Activated T-helper 1 cell treated with anti-CD3 and anti-CD28 coated beads, Interleukin-12 subunit alpha, Interleukin-12 subunit beta, Interleukin-2, Interleukin-4 antibody, amounts not matched to agents 30 ng/mL and 10 ng/mL and 1 ng/mL, durations not matched to agents 14 hours and 24 hours and 36 hours (primary cell): ENCODE results near the gene LRRC25. TPM values are rescaled to one million over a fixed set of nuclear protein-coding genes. Genes with fewer than 3 reads are reported as not detected.

Experiments
- DNase-seq: peaks from one replicate; pipeline ENCODE4 v3.0.0; 2021; ENCODE audit warnings: low spot score
- H3K27ac Mint-ChIP-seq: one replicate; pipeline ENCODE4 v1.8.0; 2021; ENCODE audit warnings: mild to moderate bottlenecking, mixed read lengths
- H3K27me3 Mint-ChIP-seq: one replicate; pipeline ENCODE4 v1.8.0; 2022; ENCODE audit warnings: mild to moderate bottlenecking, moderate library complexity, mixed read lengths; ENCODE audit not compliant: insufficient read depth
- H3K36me3 Mint-ChIP-seq: one replicate; pipeline ENCODE4 v1.8.0; 2021; ENCODE audit warnings: low read depth, mixed read lengths
- H3K4me1 Mint-ChIP-seq: one replicate; pipeline ENCODE4 v1.8.0; 2021; ENCODE audit warnings: low read depth, mixed read lengths
- H3K4me3 Mint-ChIP-seq: one replicate; pipeline ENCODE4 v1.8.0; 2021; ENCODE audit warnings: mild to moderate bottlenecking, moderate library complexity, mixed read lengths
- H3K9me3 Mint-ChIP-seq: one replicate; pipeline ENCODE4 v1.8.0; 2021; ENCODE audit warnings: mixed read lengths
- intact Hi-C: fragments of 100-400 bp; cut with micrococcal nuclease; formaldehyde crosslinking; loops from one replicate; pipeline ENCODE4 v1.15.1; 2024
- total RNA-seq: library from RNA; stranded (reverse); gene quantifications from 2 replicates; pipeline ENCODE4 v1.2.3, GENCODE V29; 2022

The LRRC25 gene
- total RNA-seq, 1 donor from 2014 or later: not detected

DNA sequence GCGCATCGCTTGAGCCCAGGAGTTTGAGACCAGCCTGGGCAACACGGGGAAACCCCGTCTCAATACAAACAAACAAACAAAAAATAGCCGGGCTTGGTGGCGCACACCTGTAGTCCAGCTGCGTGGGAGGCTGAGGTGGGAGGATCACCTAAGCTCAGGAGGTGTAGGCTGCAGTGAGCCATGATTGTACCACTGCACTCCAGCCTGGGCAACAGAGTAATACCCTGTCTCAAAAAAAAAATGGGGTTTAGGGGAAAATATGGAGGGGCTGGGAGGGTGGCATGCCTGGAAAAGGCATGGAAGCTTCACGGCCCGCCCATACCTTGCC lies 42.5 kb upstream of the LRRC25 start:
- H3K27me3 Mint-ChIP-seq: peaks cover 2% of the 10 kb centered on the region
- intact Hi-C loops: no loop called here
- peak overlapping the region; percentile 37 for H3K4me3 Mint-ChIP-seq
- H3K36me3 Mint-ChIP-seq: peaks cover 19% of the 10 kb centered on the region
- H3K27ac Mint-ChIP-seq: no peak overlapping the region
- peaks cover 5% of the 10 kb centered on the region for H3K9me3 Mint-ChIP-seq
- no peak for DNase-seq
- H3K4me1 Mint-ChIP-seq: peaks cover 23% of the 10 kb centered on the region

GRCh38 chr19:18439025-18439909 lies 41.8 kb upstream of the LRRC25 start:
- no peak overlapping the region for H3K27ac Mint-ChIP-seq
- DNase-seq: no peak
- peaks cover 23% of the 10 kb centered on the region for H3K4me1 Mint-ChIP-seq
- peaks cover 2% of the 10 kb centered on the region for H3K27me3 Mint-ChIP-seq
- H3K36me3 Mint-ChIP-seq: peaks cover 19% of the 10 kb centered on the region
- peaks cover 5% of the 10 kb centered on the region for H3K9me3 Mint-ChIP-seq
- intact Hi-C loops: no loop called here
- peak overlapping the region; percentile 37 for H3K4me3 Mint-ChIP-seq

- H3K36me3 Mint-ChIP-seq: peaks cover 14% of the 10 kb centered on the region
- intact Hi-C loops: no loop called here
- H3K9me3 Mint-ChIP-seq: peaks cover 5% of the 10 kb centered on the region
- peak overlapping the region; percentile 15 for H3K4me3 Mint-ChIP-seq
- H3K27ac Mint-ChIP-seq: no peak overlapping the region
- DNase-seq: no peak
- peaks cover 2% of the 10 kb centered on the region for H3K27me3 Mint-ChIP-seq
- peaks cover 23% of the 10 kb centered on the region for H3K4me1 Mint-ChIP-seq
These were observed 41.1 kb upstream of the LRRC25 start for GRCh38 chr19:18438331-18439024.

- H3K36me3 Mint-ChIP-seq: peaks cover 10% of the 10 kb centered on the region
- intact Hi-C loops: no loop called here
- H3K27me3 Mint-ChIP-seq: peaks cover 2% of the 10 kb centered on the region
- DNase-seq: no peak
- peaks cover 20% of the 10 kb centered on the region for H3K4me1 Mint-ChIP-seq
- no peak within 1 kb of the TSS for H3K27ac Mint-ChIP-seq
- peaks cover 5% of the 10 kb centered on the region for H3K9me3 Mint-ChIP-seq
- peak within 1 kb of the TSS; percentile 68 for H3K4me3 Mint-ChIP-seq
These were observed 40.3 kb upstream of the LRRC25 start, which contains the start of gene ISYNA1 for GRCh38 chr19:18437491-18438330. Gene ISYNA1, minus strand, starts transcription at chr19:18438133. Its CDS starts 154 bp downstream, at chr19:18437979.

- Mint-ChIP-seq H3K36me3 (peaks cover 5% of the 10 kb centered on the region), H3K9me3 (no peaks in the 10 kb centered on the region), H3K4me1 (peaks cover 12% of the 10 kb centered on the region), H3K4me3 (peak overlapping the region; percentile 70), H3K27ac (no peak overlapping the region), H3K27me3 (peaks cover 2% of the 10 kb centered on the region)
- intact Hi-C loops: no loop called here
- peak; percentile 57 for DNase-seq
These were observed 39.5 kb upstream of the LRRC25 start for GRCh38 chr19:18436671-18437490.

DNA sequence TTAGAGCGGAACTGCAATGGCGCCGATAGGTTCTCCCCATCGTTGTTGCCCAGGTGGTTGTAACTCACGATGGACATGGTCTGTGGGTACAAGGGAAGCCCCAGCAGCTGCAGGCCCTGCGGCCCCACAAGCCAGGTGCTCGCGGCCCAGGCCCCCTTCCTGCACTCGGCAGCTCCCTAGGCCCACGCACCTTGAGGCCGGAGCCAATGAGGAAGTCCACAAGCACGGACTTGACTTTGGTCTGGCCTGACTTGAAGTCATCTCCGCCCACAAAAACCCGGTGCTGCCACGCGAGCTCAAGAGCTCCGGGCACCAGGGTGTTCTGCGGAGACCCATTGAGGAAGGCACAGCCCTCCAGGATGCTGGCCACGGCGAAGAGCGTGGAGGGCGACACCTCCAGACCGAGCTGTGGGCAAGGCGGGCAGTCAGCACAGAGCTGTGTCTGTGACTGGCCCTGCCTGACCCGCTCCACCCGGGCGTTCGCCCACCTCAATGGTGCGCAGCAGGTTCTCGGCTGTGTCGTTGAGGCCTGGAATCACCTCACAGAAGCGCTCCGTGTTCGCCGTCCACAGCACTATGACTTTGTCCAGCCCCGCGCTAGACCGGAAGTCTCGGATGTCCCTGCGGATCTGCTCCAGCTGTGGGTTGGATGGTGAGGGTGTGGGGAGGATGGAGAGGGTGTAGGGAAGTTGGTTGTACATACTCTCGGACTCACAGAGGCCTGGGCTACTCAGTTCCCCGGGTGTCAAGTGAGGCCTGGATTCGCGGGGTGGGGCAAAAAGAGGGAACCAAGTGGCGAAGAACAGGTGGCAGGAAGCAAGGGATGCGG lies 38.6 kb upstream of the LRRC25 start:
- Mint-ChIP-seq H3K27ac (no peak overlapping the region), H3K36me3 (peaks cover 5% of the 10 kb centered on the region), H3K4me3 (peak overlapping the region; percentile 70), H3K9me3 (no peaks in the 10 kb centered on the region), H3K4me1 (peaks cover 10% of the 10 kb centered on the region), H3K27me3 (peaks cover 2% of the 10 kb centered on the region)
- no peak for DNase-seq
- intact Hi-C loops: no loop called here

GRCh38 chr19:18435178-18435841 lies 37.9 kb upstream of the LRRC25 start:
- Mint-ChIP-seq H3K4me1 (peaks cover 10% of the 10 kb centered on the region), H3K27me3 (peaks cover 2% of the 10 kb centered on the region), H3K4me3 (no peak overlapping the region), H3K27ac (no peak overlapping the region), H3K36me3 (peaks cover 7% of the 10 kb centered on the region), H3K9me3 (no peaks in the 10 kb centered on the region)
- intact Hi-C loops: no loop called here
- DNase-seq: no peak

DNA sequence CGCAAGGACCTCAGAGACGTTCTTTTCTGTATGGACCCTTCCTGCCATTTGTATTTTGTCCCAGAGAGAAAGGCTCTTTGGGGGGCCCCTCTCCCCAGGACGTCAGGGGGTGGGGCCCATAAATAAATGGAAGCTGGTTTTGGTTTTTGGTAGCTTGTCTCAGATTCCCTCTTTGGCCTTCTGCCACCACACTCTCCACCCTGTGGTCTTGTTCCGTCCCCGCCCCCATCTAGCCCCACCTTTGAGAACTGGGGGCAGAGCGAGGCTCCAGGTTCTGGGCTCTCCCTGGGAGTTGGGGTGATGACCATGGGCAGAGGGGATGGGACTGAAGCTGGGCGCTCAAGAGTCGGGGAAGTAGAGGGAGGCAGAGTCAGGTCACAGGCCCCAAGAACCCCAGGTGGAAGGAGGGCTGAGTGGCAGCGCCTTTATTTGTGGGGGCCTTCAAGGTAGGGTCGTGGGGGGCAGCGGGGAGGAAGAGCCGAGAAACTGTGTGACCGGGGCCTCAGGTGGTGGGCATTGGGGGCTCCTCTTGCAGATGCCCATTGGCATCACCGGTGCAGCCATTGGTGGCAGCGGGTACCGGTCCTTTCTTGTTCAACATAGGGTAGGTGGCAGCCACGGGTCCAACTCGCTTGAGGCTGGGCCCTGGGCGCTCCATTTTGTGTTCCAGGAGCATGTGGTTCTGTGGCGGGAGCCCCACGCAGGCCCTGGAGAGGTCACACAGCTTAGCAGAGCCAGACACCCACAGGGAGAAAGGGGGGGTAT lies 37.2 kb upstream of the LRRC25 start:
- H3K36me3 Mint-ChIP-seq: peaks cover 7% of the 10 kb centered on the region
- no peak overlapping the region for H3K4me3 Mint-ChIP-seq
- H3K27me3 Mint-ChIP-seq: peaks cover 2% of the 10 kb centered on the region
- peaks cover 9% of the 10 kb centered on the region for H3K4me1 Mint-ChIP-seq
- no peak for DNase-seq
- intact Hi-C loops: no loop called here
- H3K9me3 Mint-ChIP-seq: no peaks in the 10 kb centered on the region
- H3K27ac Mint-ChIP-seq: no peak overlapping the region

DNA sequence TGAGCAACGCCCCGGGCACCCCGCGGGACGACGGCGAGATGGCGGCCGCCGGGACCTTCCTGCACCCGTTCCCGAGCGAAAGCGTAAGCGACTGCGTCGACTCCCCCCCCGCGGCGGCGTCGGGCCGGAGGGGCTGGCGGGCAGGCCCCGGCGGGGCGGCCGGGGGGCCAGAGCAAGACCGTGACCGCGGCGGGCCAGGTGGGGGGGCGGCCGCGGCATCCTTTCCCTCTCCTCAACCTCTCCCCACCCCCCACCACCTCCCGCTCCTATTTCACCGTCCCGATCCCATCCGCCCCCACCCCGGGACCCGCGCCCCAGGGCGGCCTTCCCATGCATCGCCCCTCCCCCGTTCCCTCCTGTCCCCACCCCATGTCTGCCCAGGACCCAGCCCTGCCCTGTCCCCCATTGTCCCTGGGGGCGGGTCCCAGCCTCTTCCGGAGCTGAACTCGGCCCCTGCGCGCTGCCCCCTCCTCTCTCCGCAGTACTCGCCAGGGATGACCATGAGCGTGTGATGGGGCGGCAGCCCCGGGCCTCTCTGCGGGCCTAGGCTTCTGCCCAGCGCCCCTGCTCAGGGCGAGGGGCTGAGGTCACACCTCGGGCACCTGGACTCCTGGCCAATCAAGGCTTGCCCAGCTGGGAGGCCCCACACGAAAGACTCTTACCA lies 36.4 kb upstream of the LRRC25 start:
- Mint-ChIP-seq H3K27ac (no peak overlapping the region), H3K9me3 (no peaks in the 10 kb centered on the region), H3K4me1 (peaks cover 2% of the 10 kb centered on the region), H3K36me3 (peaks cover 7% of the 10 kb centered on the region), H3K4me3 (peak overlapping the region; percentile 37), H3K27me3 (peaks cover 2% of the 10 kb centered on the region)
- intact Hi-C loops: no loop called here
- DNase-seq: no peak

DNA sequence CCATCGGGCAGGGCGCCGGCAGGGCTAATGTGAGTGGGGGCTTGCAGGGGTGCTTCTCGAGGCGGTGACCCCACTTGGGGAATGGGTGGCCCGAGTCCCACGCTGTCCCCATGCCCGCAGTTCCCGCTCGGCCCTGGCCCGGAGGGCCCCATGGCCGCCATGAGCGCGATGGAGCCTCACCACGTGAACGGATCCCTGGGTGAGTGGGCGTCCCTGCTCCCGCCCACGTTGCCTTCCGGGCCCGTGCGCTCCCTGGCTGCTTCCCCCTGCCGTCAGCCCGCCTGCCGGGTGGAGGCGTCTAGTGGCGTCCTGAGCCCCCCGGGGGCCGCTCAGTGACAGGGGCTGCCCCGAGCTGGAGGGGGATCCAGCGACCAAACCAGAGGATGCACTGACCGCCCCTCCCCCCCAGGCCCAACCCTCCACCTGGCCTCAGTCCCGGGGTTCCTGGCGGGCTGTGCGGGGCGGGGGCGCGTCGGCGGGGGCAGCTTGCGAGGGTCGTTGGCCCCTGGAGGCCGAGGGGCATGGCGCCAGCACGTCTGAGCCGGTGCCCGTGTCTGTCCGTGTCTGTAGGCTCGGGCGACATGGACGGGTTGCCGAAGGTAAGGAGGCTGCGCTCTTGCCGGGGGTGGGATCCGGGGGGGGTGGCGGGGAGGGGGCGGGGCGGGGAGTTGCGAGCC lies 35.7 kb upstream of the LRRC25 start:
- peaks cover 7% of the 10 kb centered on the region for H3K36me3 Mint-ChIP-seq
- H3K4me1 Mint-ChIP-seq: no peaks in the 10 kb centered on the region
- H3K27ac Mint-ChIP-seq: no peak overlapping the region
- H3K27me3 Mint-ChIP-seq: peaks cover 2% of the 10 kb centered on the region
- no peak for DNase-seq
- no peaks in the 10 kb centered on the region for H3K9me3 Mint-ChIP-seq
- H3K4me3 Mint-ChIP-seq: no peak overlapping the region
- intact Hi-C loops: no loop called here
